Ishikawa (cell line): ENCODE measurements around the gene RND2.

ENCODE experiments used
- CEBPB ChIP-seq: IDR thresholded peaks from 2 replicates; pipeline ENCODE4 v1.6.1; 2012
- CREB1 ChIP-seq: IDR thresholded peaks from 2 replicates; pipeline ENCODE4 v1.6.1; 2012; ENCODE audit warnings: low read depth
- EGR1 ChIP-seq: IDR thresholded peaks from 2 replicates; pipeline ENCODE4 v1.6.1; 2012
- EP300 ChIP-seq: IDR thresholded peaks from 2 replicates; pipeline ENCODE4 v1.6.1; 2012; ENCODE audit warnings: borderline replicate concordance
- FOXM1 ChIP-seq: IDR thresholded peaks from 2 replicates; pipeline ENCODE4 v1.6.1; 2012; ENCODE audit warnings: low read depth, borderline replicate concordance
- MAX ChIP-seq: IDR thresholded peaks from 2 replicates; pipeline ENCODE4 v1.6.1; 2012
- NFIC ChIP-seq: IDR thresholded peaks from 2 replicates; pipeline ENCODE4 v1.6.1; 2012
- RAD21 ChIP-seq: IDR thresholded peaks from 2 replicates; pipeline ENCODE4 v1.6.1; 2012; ENCODE audit warnings: low read depth
- REST ChIP-seq: IDR thresholded peaks from 2 replicates; pipeline ENCODE4 v1.6.1; 2012; ENCODE audit warnings: low read depth, mild to moderate bottlenecking
- TAF1 ChIP-seq: IDR thresholded peaks from 2 replicates; pipeline ENCODE4 v1.6.1; 2012; ENCODE audit warnings: low read depth, mild to moderate bottlenecking
- TCF12 ChIP-seq: IDR thresholded peaks from 2 replicates; pipeline ENCODE4 v1.6.1; 2012; ENCODE audit warnings: low read depth
- TEAD4 ChIP-seq: IDR thresholded peaks from 2 replicates; pipeline ENCODE4 v1.6.1; 2012
- USF1 ChIP-seq: IDR thresholded peaks from 2 replicates; pipeline ENCODE4 v1.6.1; 2012
- YY1 ChIP-seq: IDR thresholded peaks from 2 replicates; pipeline ENCODE4 v1.6.1; 2012; ENCODE audit warnings: low read depth
- ZBTB7A ChIP-seq: IDR thresholded peaks from 2 replicates; pipeline ENCODE4 v1.6.1; 2012; ENCODE audit warnings: low read depth

The RND2 gene

GRCh38 chr17:42980766-42981397, 44.1 kb upstream of the RND2 start:
- TF ChIP-seq RAD21, result peak; percentile 26; the same call in 1 of the 2 replicates
- no peak for TF ChIP-seq TEAD4
- TF ChIP-seq NFIC, result no peak
- TF ChIP-seq TAF1, result 0 out of 2 replicates have a peak, but pooled peaks have one; percentile 34
- TF ChIP-seq EGR1, result no peak
- TF ChIP-seq TCF12, result no peak
- TF ChIP-seq ZBTB7A, result no peak
- peak; percentile 87 for TF ChIP-seq MAX
- TF ChIP-seq FOXM1, result no peak
- TF ChIP-seq YY1, result no peak
- TF ChIP-seq CREB1, result no peak
- TF ChIP-seq EP300, result no peak
- TF ChIP-seq CEBPB, result no peak

GRCh38 chr17:42982266-42982665, 42.8 kb upstream of the RND2 start:
- no peak for TF ChIP-seq YY1
- no peak for TF ChIP-seq CREB1
- no peak for TF ChIP-seq REST
- no peak for TF ChIP-seq CEBPB
- no peak for TF ChIP-seq TEAD4
- no peak for TF ChIP-seq EP300
- TF ChIP-seq NFIC, result no peak
- TF ChIP-seq ZBTB7A, result no peak
- no peak for TF ChIP-seq FOXM1
- no peak for TF ChIP-seq EGR1
- no peak for TF ChIP-seq TAF1
- no peak for TF ChIP-seq MAX
- TF ChIP-seq USF1, result no peak

- TF ChIP-seq USF1 (no peak), EGR1 (no peak), FOXM1 (no peak), CEBPB (no peak), EP300 (no peak), MAX (no peak), TAF1 (no peak), RAD21 (no peak), TEAD4 (no peak)
Measured at GRCh38 chr17:42985225-42985624, 39.8 kb upstream of the RND2 start.

GRCh38 chr17:42989141-42989540, 35.9 kb upstream of the RND2 start:
- no peak for TF ChIP-seq EGR1
- TF ChIP-seq YY1, result no peak
- TF ChIP-seq NFIC, result no peak
- no peak for TF ChIP-seq FOXM1
- TF ChIP-seq RAD21, result no peak
- TF ChIP-seq ZBTB7A, result no peak
- TF ChIP-seq CEBPB, result no peak
- no peak for TF ChIP-seq TCF12
- no peak for TF ChIP-seq MAX
- TF ChIP-seq REST, result no peak
- TF ChIP-seq TEAD4, result no peak
- no peak for TF ChIP-seq CREB1
- TF ChIP-seq EP300, result no peak
- TF ChIP-seq TAF1, result no peak
- TF ChIP-seq USF1, result no peak
